BLaER1 (cell line): ENCODE measurements around the gene NUFIP1.
"Not testable (repeated sequence)": the region's sequence is repeated elsewhere in the genome, so short reads cannot be mapped to it uniquely, and the experiment has no call there.

ENCODE experiments used
- H3K27ac ChIP-seq: shearing (Covaris generic); formaldehyde crosslinking; 2 replicates; pipeline ENCODE4 v1.8.1; 2022
- H3K27me3 ChIP-seq: shearing (Covaris generic); formaldehyde crosslinking; 2 replicates; pipeline ENCODE4 v1.8.1; 2022
- H3K36me3 ChIP-seq: shearing (Covaris generic); formaldehyde crosslinking; 2 replicates; pipeline ENCODE4 v1.8.1; 2022
- H3K4me1 ChIP-seq: shearing (Covaris generic); formaldehyde crosslinking; 2 replicates; pipeline ENCODE4 v1.8.1; 2022
- H3K4me2 ChIP-seq: shearing (Covaris generic); formaldehyde crosslinking; 2 replicates; pipeline ENCODE4 v1.8.1; 2022
- H3K4me3 ChIP-seq: shearing (Covaris generic); formaldehyde crosslinking; 2 replicates; pipeline ENCODE4 v1.8.1; 2022
- H3K9ac ChIP-seq: shearing (Covaris generic); formaldehyde crosslinking; 2 replicates; pipeline ENCODE4 v1.8.1; 2022
- H3K9me3 ChIP-seq: shearing (Covaris generic); formaldehyde crosslinking; 2 replicates; pipeline ENCODE4 v1.8.1; 2022
- H4K20me1 ChIP-seq: shearing (Covaris generic); formaldehyde crosslinking; 2 replicates; pipeline ENCODE4 v1.8.1; 2022
- Cebpa-rat ChIP-seq: shearing (Covaris generic); IDR thresholded peaks from 2 replicates; pipeline ENCODE4 v1.8.1; 2022

The NUFIP1 gene

GRCh38 chr13:44908266-44908665 is 81.0 kb downstream of the NUFIP1 start:
- no peaks in the 10 kb centered on the region for H3K36me3 ChIP-seq
- no peak overlapping the region for H3K27ac ChIP-seq
- H3K9me3 ChIP-seq = peaks cover 26% of the 10 kb centered on the region
- H3K4me3 ChIP-seq = no peak overlapping the region
- peaks cover 4% of the 10 kb centered on the region; the same call in 1 of the 2 replicates for H3K4me1 ChIP-seq
- no peak for TF ChIP-seq Cebpa-rat
- no peaks in the 10 kb centered on the region for H3K27me3 ChIP-seq
- H3K4me2 ChIP-seq = no peak overlapping the region
- H3K9ac ChIP-seq = no peak overlapping the region
- H4K20me1 ChIP-seq = no peaks in the 10 kb centered on the region

DNA sequence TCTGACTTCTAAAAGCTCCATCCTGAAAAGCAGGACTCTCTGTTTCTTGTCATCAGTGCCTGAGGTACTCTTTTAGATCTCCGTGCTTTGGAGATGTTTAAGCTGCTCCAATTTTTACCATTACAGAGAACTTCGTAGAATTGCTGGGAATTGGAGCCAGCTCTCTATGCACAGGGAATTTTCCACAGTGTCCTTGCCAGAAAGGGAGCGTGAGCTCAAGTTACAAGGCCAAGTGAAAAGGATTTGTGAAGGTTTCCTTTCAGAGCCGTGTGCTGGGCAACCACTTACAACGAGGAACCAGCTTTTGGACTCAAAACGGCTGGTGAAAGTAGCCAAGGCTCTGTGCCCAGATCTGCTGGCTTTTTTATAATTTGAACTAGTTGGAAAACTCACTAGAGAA is 82.6 kb downstream of the NUFIP1 start:
- Histone ChIP-seq H3K4me1 (peaks cover 4% of the 10 kb centered on the region; the same call in 1 of the 2 replicates), H3K4me2 (no peak overlapping the region)

GRCh38 chr13:44906230-44906629 is 83.0 kb downstream of the NUFIP1 start:
- H4K20me1 ChIP-seq = no peaks in the 10 kb centered on the region
- H3K27me3 ChIP-seq = no peaks in the 10 kb centered on the region

More for the DNA sequence above, 82.6 kb downstream of the NUFIP1 start:
- Histone ChIP-seq H3K9ac (no peak overlapping the region), H3K36me3 (no peaks in the 10 kb centered on the region), H3K27ac (no peak overlapping the region), H3K9me3 (peaks cover 18% of the 10 kb centered on the region), H3K4me3 (no peak overlapping the region), H4K20me1 (no peaks in the 10 kb centered on the region), H3K27me3 (no peaks in the 10 kb centered on the region)
- no peak for TF ChIP-seq Cebpa-rat

DNA sequence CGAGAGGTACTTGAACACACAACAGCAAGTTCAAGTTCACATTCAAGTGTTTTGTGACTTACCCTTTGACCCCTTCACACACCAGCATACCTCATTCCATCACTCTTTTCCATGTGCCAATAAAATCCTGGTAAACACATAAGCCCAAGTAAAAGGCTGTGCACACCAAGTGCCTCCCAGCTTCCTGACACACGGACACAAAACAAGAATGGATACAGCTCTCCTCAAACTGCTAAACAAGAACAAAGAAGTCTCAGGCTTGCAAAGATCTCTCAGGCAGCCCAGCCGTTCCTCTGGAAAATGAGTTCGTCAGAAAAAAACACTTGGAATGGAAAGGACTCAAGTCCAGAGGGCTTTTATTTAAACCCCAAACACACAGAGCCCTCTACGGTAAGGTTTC is 83.7 kb downstream of the NUFIP1 start:
- Histone ChIP-seq H4K20me1 (no peaks in the 10 kb centered on the region), H3K9ac (no peak overlapping the region), H3K4me2 (no peak overlapping the region), H3K36me3 (no peaks in the 10 kb centered on the region), H3K9me3 (peaks cover 7% of the 10 kb centered on the region), H3K27ac (no peak overlapping the region), H3K4me3 (no peak overlapping the region), H3K4me1 (peaks cover 4% of the 10 kb centered on the region; the same call in 1 of the 2 replicates), H3K27me3 (no peaks in the 10 kb centered on the region)
- TF ChIP-seq Cebpa-rat = no peak

More at GRCh38 chr13:44906230-44906629, 83.0 kb downstream of the NUFIP1 start:
- H3K27ac ChIP-seq = no peak overlapping the region
- peaks cover 4% of the 10 kb centered on the region; the same call in 1 of the 2 replicates for H3K4me1 ChIP-seq
- no peak overlapping the region for H3K4me2 ChIP-seq
- no peak overlapping the region for H3K4me3 ChIP-seq
- H3K9ac ChIP-seq = no peak overlapping the region
- no peak for TF ChIP-seq Cebpa-rat
- no peaks in the 10 kb centered on the region for H3K36me3 ChIP-seq
- peaks cover 13% of the 10 kb centered on the region for H3K9me3 ChIP-seq

DNA sequence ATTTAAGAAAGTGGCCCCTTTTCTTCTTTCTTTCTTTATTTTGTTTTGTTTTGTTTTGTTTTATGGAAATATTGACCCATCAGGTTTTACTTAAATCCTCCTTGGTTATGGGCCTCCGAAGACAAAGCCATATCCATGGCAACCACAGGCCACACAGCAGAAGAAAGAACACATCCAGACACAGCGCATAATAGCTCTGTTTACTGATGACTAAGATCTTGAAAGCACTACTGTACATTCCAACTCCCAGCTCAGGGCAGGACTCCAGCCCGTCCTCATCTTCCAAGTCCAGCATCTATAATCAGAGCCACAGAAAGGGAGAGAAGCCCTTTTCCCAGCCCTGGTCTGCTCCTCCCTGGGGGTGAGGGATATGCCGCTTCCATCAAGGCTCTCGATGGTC is 84.3 kb downstream of the NUFIP1 start:
- Histone ChIP-seq H3K9ac (no peak overlapping the region), H3K27ac (no peak overlapping the region), H3K4me1 (peaks cover 4% of the 10 kb centered on the region; the same call in 1 of the 2 replicates), H4K20me1 (no peaks in the 10 kb centered on the region), H3K27me3 (no peaks in the 10 kb centered on the region), H3K36me3 (no peaks in the 10 kb centered on the region), H3K9me3 (peaks cover under 1% of the 10 kb centered on the region), H3K4me3 (no peak overlapping the region), H3K4me2 (no peak overlapping the region)
- TF ChIP-seq Cebpa-rat = no peak

- Histone ChIP-seq H3K27me3 (no peaks in the 10 kb centered on the region), H3K4me1 (peaks cover under 1% of the 10 kb centered on the region; the same call in 1 of the 2 replicates), H3K9ac (no peak overlapping the region), H3K27ac (no peak overlapping the region), H3K4me3 (no peak overlapping the region), H4K20me1 (no peaks in the 10 kb centered on the region), H3K36me3 (no peaks in the 10 kb centered on the region), H3K4me2 (no peak overlapping the region), H3K9me3 (no peaks in the 10 kb centered on the region)
- no peak for TF ChIP-seq Cebpa-rat
Observed at GRCh38 chr13:44903574-44903985, 85.7 kb downstream of the NUFIP1 start.

GRCh38 chr13:44902738-44903137 is 86.5 kb downstream of the NUFIP1 start:
- H4K20me1 ChIP-seq = no peaks in the 10 kb centered on the region
- H3K27me3 ChIP-seq = no peaks in the 10 kb centered on the region
- H3K9me3 ChIP-seq = no peaks in the 10 kb centered on the region
- no peak overlapping the region for H3K9ac ChIP-seq
- H3K4me2 ChIP-seq = no peak overlapping the region
- H3K27ac ChIP-seq = no peak overlapping the region
- H3K4me3 ChIP-seq = no peak overlapping the region
- H3K4me1 ChIP-seq = no peaks in the 10 kb centered on the region
- no peaks in the 10 kb centered on the region for H3K36me3 ChIP-seq
- no peak for TF ChIP-seq Cebpa-rat

GRCh38 chr13:44899967-44900366 is 89.3 kb downstream of the NUFIP1 start:
- Histone ChIP-seq H3K27me3 (no peaks in the 10 kb centered on the region), H4K20me1 (no peaks in the 10 kb centered on the region), H3K4me1 (no peaks in the 10 kb centered on the region), H3K4me2 (no peak overlapping the region), H3K36me3 (no peaks in the 10 kb centered on the region), H3K9me3 (no peaks in the 10 kb centered on the region), H3K9ac (no peak overlapping the region), H3K4me3 (no peak overlapping the region), H3K27ac (no peak overlapping the region)
- TF ChIP-seq Cebpa-rat = no peak

DNA sequence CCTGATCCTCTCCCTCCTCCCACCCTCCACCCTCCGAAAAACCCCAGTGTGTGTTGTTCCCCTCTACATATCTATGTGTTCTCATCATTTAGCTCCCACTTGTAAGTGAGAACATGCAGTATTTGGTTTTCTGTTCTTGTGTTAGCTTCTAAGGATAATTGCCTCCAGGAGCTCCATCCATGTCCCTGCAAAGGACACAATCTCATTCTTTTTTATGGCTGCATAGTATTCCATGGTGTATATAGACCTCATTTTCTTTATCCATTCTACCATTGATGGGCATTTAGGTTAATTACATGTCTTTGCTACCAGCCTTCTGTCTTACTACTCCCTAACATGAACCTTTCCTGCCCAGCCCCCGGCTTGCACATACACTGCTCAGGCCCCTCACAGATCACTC is 91.0 kb downstream of the NUFIP1 start:
- H3K4me3 ChIP-seq, H3K4me1 ChIP-seq, H3K27ac ChIP-seq, H3K36me3 ChIP-seq, H3K27me3 ChIP-seq, H4K20me1 ChIP-seq, H3K9me3 ChIP-seq, H3K4me2 ChIP-seq, H3K9ac ChIP-seq: not testable (repeated sequence)

DNA sequence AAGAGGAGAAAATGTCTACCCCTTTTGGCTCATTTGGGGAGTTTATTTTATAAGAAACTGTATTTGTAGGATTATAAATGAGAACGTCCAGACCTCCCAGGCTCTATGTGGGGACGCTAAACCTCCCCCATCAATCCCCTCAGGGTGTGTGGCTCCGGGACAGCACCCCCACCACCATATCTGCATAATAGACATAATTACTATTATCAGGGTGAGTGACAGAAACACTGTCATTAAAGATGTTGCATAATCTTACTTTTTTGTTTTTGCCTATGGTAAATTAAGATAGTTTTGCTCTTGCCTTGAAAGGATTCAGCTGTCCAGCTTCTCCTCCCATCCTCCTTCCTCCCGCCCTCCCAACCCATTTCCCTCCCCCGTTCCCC is 93.3 kb downstream of the NUFIP1 start:
- H4K20me1 ChIP-seq = no peaks in the 10 kb centered on the region
- H3K27me3 ChIP-seq = no peaks in the 10 kb centered on the region
- H3K36me3 ChIP-seq = no peaks in the 10 kb centered on the region
- no peaks in the 10 kb centered on the region for H3K4me1 ChIP-seq
- H3K27ac ChIP-seq = no peak overlapping the region
- no peak overlapping the region for H3K4me2 ChIP-seq
- H3K9ac ChIP-seq = no peak overlapping the region
- no peak overlapping the region for H3K4me3 ChIP-seq
- no peak for TF ChIP-seq Cebpa-rat
- no peaks in the 10 kb centered on the region for H3K9me3 ChIP-seq

DNA sequence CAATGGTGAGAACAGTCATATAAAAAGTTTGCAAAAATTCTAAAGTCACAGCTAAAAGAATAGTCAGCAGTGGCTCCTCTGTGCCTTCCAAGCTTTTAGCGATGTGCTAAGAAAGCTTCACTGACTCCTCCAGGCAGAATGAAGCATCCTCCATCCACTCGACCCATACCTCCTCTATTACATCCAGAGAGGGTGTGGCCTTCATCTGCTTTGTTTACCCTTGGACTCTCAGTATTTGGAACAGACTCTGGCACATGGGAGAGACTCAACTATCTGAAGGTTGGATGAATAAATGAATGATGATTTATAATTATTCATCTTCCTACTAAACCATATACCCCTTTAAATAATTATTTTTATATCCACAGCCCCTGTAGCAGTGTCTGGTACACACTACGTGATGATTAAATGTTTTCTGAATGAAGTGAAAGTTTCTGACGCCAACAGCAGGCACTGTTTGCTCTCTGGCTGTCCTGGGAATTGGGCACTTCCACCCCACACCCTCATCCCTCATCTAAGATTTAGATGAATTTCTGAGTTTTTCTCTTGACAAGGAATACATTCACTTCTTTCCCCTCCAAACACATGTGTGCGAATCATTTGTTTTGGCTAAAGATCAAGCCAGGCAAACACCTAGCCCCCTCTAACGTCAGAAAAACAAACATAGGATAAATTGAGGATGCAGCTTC is 93.9 kb downstream of the NUFIP1 start:
- Histone ChIP-seq H3K4me2 (no peak overlapping the region), H4K20me1 (no peaks in the 10 kb centered on the region), H3K4me1 (no peaks in the 10 kb centered on the region), H3K27me3 (no peaks in the 10 kb centered on the region), H3K9me3 (no peaks in the 10 kb centered on the region), H3K36me3 (no peaks in the 10 kb centered on the region), H3K27ac (no peak overlapping the region), H3K4me3 (no peak overlapping the region), H3K9ac (no peak overlapping the region)
- no peak for TF ChIP-seq Cebpa-rat
